Measurements from ENCODE around the gene GALNTL6. TPM values are rescaled to one million over a fixed set of nuclear protein-coding genes. Genes with fewer than 3 reads are reported as not detected.

Gene GALNTL6
- total and polyA plus RNA-seq, 2 donors (not counting 3 experiments of a cell fraction or from before 2014, with no cell fraction given): not detected

DNA sequence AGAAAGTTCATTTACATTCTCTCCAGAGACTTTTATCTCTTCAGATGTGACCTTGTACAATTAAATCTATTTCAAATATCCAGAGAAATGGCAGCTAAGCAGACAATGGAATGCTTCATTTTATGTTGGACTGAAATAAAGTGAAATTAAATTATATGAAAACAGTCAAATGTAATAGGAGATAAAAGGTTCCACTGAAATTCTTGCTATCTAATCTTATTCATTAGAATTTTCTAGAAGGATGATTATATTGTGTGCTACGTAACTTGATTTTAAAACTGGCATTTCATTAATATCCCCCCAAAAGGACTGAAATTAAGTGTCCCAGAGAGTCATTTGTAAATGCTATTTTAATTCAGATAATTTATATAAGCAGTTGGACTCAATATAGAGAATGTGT is 708.5 kb downstream of the GALNTL6 start:
- Histone ChIP-seq H4K20me1 (replicated peaks; ENCODE audit: control insufficient read depth, extremely low read depth, insufficient read depth, low read length) (no peaks in the 10 kb centered on the region), H3K9ac (replicated peaks; ENCODE audit: extremely low read depth, insufficient read depth, low read length) (no peak overlapping the region), H3K4me2 (ENCODE audit: insufficient read depth, low read length) (no peak overlapping the region), H3K27ac (ENCODE audit: insufficient read depth, low read depth, low read length) (no peak overlapping the region), H3K36me3 (ENCODE audit: control insufficient read depth in 2 of 2, extremely low read depth in 1 of 2, insufficient read depth in 2 of 2, low read length in 2 of 2) (no peaks in the 10 kb centered on the region), H3K9me3 (replicated peaks; ENCODE audit: control insufficient read depth, insufficient read depth, low read length) (no peaks in the 10 kb centered on the region), H3K4me3 (replicated peaks in 1 of 3; ENCODE audit: insufficient read depth in 1 of 3, low read depth in 1 of 3, low read length in 3 of 3) (no peak overlapping the region), H3K9me1 (replicated peaks; ENCODE audit: control insufficient read depth, extremely low read depth, insufficient read depth, low read length) (no peaks in the 10 kb centered on the region), H2AFZ (ENCODE audit: low read depth, low read length) (no peak overlapping the region), H3K27me3 (ENCODE audit: control insufficient read depth in 2 of 2, insufficient read depth in 2 of 2, low read length in 2 of 2) (no peaks in the 10 kb centered on the region), H3K79me2 (ENCODE audit: control insufficient read depth, insufficient read depth, low read length) (no peaks in the 10 kb centered on the region), H3K4me1 (ENCODE audit: control insufficient read depth, extremely low read depth, insufficient read depth, low read length) (no peaks in the 10 kb centered on the region)
- ChIA-PET POLR2A (no interaction called here), CTCF (no interaction called here)
- dilution Hi-C loops (cut with MboI; ENCODE audit: extremely low pct_ligation_motif_present, low sequenced_read_pairs) (no loop called here), intact Hi-C loops (cut with micrococcal nuclease) (no loop called here)
- TF ChIP-seq MYC (IDR thresholded peaks at IDR 0.05; ENCODE audit: low read depth, low read length): no peak
- no peak for TF ChIP-seq GATA2 (IDR thresholded peaks at IDR 0.05; ENCODE audit: insufficient read depth, insufficient read length, low read depth, low read length)
- no peak for TF ChIP-seq POLR2A (IDR thresholded peaks at IDR 0.05; ENCODE audit: low read depth, low read length)
- TF ChIP-seq EZH2 (IDR thresholded peaks at IDR 0.05; ENCODE audit: borderline replicate concordance, low read depth, low read length, severe bottlenecking): no peak
- TF ChIP-seq, protein P1, sequence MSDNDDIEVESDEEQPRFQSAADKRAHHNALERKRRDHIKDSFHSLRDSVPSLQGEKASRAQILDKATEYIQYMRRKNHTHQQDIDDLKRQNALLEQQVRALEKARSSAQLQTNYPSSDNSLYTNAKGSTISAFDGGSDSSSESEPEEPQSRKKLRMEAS (IDR thresholded peaks at IDR 0.05; ENCODE audit: insufficient read depth, insufficient read length): no peak
- no peak for TF ChIP-seq JUN (IDR thresholded peaks at IDR 0.05; ENCODE audit: borderline replicate concordance, insufficient read depth, insufficient read length, low read depth)
- no peak for TF ChIP-seq CTCF (IDR thresholded peaks at IDR 0.05; ENCODE audit: extremely low read depth in 1 of 2, insufficient read depth in 1 of 2, low read depth in 1 of 2, low read length in 2 of 2)
- TF ChIP-seq POLR2AphosphoS5 (IDR thresholded peaks at IDR 0.05; ENCODE audit: insufficient read depth, low read depth, low read length): no peak
- TF ChIP-seq FOS (IDR thresholded peaks at IDR 0.05; ENCODE audit: borderline replicate concordance, insufficient read depth, low read length): no peak
- DNase-seq (ENCODE audit: low read depth, low spot score): no peak
- no peak for FAIRE-seq
- no TSS peak for BruUV-seq (replicated peaks)

All from endothelial cell of umbilical vein (primary cell).